NCI-H187 (cell line): ENCODE data around the gene EXOG.

Experiments used
- DNase-seq, 2 experiments: peaks; one replicate each; lab custom pipeline; 2025; lab: John Stamatoyannopoulos, UW

The EXOG gene

DNA sequence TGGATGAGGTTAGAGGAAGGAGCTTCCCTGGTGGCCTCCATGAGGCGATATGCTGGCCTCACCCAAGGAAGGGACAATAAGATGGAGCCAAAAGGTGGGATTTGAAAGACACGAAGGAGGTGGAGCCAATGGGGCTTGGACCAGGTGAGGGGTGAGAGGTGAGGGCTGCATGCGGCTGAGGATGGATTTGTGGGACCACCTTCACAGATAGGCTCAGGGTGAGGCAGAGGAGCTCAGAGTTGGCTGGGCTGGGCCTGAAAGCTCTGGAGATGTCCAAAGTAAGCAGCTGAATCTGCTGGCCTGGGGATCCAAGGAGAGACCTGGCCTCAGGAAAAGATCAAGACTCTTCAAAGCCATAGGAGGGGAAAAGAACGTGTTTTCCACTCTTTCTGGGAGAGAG is 49.8 kb downstream of the EXOG start:
- DNase-seq = no peak

DNA sequence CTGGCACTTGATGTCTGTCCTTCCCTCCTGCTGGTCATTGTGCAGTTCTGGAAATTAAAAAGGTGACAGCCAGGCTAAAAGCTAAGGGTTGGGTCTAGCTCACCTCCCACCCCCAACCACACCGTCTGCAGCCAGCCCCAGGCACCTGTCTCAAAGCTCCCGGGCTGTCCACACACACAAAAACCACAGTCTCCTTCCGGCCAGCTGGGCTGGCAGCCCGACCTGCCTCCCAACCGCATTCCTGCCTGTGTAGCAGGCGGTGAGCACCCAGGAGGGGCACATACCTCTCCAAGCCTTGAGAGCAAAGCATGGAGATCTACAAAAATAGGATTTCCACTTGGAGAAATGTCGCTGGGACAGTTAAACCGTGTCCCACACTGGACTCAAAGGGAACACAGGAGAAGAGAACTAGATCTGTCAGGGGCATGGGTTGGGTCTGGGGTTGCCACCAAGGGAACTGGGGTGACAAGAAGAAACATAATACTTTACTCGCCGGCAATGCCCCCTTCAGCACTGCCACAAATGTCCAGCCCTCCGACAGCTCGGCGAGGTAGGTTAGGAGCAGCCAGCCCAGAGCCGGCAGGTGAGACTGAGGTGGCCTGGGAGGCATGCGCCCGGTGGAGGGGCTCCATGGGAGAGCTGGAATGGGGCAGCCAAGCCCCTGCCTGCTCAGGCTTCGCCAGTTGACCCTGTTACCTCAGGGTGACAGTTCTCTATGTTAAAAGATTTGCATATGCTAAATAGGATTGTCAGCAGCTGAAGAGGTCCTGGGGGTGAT is 52.2 kb downstream of the EXOG start:
- no peak for DNase-seq

DNA sequence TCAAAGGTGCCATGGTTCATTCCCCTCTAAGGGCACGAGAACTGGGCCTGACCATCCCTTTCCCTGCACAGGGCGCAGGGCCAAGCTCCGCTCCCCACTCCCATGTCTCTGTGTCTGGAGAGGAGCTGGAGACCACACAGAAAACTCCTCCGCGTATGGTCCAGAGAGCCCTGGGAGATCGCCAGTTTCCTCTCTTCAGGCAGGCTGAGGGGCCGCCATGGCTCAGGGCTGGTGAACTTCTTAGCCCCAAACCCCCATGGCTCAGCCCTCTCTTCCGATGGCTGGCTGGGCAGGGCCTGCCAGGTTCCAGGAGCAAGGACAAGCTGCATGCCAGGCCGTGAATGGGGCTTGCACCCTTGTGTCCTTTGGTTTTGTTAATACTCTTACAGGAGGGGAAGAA is 52.9 kb downstream of the EXOG start:
- no peak for DNase-seq

DNA sequence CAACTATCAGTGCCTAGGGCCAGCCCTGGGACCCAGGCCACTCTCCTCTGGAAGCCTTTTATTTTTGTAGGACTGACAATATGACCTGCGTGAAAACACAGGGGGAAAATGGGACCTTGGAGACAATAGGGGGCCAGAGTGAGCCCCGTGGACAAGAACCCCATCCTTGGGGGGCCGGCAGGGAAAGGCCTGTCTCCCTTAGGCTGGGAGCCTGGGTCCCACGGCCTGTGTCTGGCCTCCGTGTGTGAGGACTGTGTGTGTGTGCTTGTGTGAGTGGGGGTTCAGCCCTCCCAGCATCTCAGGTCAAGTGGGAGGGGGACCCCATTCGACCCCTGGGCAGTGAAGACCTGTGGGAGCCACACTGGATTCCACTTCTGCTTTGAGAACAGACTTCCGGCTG is 53.3 kb downstream of the EXOG start:
- DNase-seq = no peak

DNA sequence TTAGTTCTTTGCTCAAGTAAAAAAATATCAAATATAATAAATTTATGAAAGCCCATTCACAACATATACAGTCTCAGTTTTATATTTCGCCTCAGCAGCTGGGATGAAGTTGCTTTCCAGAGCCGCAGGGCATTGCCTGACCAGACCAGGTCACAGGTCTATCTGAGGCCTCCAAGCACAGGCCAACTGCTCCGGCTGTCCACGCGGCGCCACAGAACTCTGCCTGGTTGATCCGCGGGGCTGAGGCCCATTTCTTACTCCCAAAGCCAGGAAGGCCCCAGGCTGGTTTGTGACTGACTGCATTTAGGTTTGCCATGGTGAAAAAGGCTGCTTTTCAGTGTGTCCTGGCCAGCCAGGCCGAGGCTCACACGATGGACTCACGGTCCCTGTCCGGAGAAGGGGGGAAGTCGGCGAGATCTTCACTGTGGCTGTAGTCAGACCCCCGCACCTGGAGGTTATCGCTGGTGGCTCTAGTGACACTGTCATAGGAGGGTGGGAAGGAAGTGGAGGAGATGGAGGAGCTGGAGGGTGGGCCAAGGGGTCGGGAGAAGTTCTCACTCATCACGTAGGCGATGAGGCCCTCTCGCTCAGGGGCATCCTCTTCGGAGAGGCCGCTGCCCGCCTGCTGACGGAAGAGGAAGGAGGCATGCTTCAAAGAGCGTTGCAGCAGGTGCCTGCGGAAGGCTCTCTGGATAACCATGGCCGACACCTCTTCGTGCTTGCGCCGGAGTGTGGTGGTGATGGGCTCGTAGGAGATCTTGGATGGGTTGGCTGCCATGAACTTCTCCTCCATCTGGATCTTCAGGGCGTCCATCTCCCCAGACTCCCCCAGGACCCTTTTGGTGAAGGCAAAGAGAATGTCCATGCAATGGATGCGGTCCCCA is 54.1 kb downstream of the EXOG start:
- no peak for DNase-seq

GRCh38 chr3:38551026-38551832 is 55.1 kb downstream of the EXOG start:
- DNase-seq = no peak

- no peak for DNase-seq
Measured at GRCh38 chr3:38552364-38552763, 56.2 kb downstream of the EXOG start.

DNA sequence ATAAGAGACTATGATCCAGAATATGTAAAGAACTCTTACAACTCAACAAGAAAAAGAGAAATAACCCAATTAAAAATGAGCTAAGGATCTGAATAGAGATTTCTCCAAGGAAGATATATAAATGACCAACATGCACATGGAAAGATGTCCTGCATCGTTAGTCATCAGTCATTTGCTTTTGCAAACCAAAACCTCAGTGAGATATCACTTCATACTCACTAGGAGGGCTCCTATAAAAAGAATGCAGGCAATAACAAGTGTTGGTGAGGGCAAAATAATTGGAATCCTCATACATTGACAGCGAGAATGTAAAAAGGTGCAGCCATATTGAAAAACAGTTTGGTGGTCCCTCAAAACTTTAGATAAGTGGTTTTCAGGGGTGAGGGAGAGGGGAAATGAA is 56.9 kb downstream of the EXOG start:
- no peak for DNase-seq

GRCh38 chr3:38554127-38554827 is 58.1 kb downstream of the EXOG start:
- no peak for DNase-seq

GRCh38 chr3:38555149-38555840 is 59.2 kb downstream of the EXOG start:
- no peak for DNase-seq

GRCh38 chr3:38555926-38556325 is 59.8 kb downstream of the EXOG start:
- no peak for DNase-seq

DNA sequence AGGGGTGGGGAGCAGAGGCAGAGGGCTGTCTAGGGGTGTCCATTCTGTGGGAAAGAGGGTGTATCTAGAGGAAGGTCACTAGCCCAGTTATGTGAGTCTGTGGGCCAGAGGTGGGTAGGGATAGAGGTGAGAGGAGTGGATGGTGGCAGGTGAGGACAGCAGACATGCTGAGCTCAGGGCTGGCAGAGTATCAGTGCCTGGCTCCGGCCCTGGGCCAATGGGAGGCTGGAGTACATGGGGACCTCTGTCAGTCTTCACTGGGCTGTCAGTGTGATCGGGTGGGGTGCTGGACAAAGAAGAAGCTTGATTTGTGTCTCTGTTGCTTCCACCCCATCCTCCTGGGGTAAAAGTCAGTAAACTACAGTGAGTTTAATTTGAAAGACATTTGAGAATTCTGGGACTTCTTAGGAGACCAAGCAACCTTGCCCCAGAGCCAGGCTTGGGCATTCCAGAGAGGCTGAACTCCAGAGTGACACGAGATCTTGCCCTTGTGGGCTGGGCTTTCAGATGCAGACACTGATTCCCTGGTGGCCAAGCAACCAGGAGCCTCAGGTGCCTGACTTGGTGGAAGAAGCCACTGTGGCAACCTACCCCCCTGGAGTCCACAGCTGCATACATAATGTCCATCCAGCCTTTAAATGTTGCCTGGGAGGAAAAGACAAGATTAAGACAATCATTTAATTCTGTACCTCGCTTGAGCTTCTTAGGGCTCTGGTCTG is 60.7 kb downstream of the EXOG start:
- no peak for DNase-seq

DNA sequence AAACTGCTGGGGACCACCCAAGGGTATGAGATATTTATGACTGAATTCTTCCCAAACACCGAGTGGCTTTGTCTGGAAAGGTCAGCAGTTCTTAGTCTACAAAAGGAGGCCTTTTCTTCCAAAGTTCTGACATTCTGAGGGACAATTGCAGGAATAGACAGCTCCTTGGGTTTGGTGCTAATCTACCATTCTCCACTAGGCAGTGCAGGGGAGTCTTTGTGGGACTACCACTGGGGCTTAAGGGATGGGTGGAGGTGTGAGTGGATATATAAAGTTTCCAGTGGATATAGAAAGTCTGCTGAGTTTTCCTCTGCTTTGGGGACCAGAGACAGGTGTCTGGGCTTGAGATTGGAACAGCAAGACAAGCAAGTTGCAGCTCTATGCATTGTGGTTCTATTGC is 62.7 kb downstream of the EXOG start:
- no peak for DNase-seq

DNA sequence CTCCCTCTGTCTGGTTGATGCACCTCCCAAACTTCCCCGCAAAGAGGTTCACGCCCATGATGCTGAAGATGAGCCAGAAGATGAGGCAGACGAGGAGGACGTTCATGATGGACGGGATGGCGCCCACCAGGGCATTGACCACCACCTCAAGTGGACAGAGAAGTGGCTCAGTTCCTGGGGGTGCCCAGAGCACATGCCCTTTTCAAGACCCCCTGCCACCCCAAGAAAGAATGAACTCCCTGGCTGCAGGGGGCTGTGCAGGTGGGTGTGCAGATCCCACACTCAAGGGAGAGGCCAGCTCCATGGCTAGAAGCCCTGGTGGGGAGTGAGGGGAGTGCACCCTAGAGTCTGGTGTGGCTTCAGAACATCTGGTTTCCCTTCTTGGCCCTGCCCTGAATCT is 64.1 kb downstream of the EXOG start:
- DNase-seq = no peak

- DNase-seq = no peak
Measured at GRCh38 chr3:38560996-38561717, 65.0 kb downstream of the EXOG start.

- no peak for DNase-seq
Measured at GRCh38 chr3:38561746-38562466, 65.8 kb downstream of the EXOG start.

DNA sequence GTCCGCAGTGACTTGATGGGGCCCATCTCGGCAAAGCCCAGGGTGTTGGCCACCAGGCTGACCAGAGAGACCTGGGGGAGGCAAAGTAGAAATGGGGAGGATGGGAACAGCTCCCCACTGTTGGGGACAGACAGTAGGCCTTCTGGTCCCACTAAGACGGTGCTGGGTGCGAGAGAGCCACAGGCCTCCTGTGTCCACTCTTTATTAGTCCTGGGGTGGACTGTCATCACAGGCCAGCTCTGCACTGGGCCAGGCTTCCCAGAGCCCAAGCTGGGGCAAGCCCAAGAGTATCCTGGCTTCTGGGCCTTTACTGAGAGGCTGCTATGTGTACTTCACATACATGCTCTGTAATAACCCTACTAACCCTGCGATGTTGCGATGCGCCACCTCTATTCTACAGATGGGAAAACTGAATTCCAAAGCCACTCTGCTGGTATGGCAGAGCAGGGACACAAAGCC is 66.4 kb downstream of the EXOG start:
- no peak for DNase-seq

DNA sequence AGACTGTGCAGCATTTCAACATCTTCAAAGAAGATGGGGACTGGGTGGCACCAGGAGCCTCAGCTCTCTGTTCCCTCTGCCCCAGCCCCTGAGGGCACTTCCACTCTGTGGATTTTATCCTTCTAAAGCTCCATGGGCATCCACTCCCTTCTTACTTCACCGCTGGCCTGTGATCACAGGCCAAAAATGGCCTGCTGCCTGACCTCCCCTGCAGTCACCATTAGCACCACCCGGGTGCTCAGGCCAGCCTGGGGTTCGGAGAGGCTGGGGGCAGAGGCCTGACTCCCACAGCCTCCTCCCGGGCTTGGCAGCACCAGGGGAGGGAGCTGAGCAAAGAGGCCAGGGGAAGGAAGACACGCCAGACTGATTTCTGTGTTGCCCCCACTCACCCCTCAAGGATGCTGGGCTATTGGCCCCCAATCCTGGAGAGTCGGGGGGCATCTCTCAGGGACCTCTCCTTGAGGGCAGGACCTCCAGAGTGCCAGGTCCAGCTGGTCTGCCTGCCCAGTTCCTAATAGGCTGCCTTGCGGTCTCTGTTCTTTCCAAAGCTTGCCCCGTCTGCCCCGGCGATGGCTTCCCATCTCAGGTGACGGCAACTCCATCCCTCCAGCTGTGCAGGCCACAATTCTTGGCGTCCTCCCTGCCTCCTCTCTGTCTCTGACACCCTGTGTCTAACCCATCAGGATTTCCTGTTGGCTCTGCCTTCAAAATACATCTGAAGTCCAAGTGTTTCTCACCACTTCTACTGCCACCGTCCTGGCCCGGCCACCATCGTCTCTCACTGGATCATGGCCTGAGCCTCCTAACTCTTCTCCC is 67.1 kb downstream of the EXOG start:
- no peak for DNase-seq
